Endothelial cell of umbilical vein (primary cell): ENCODE data around the gene CHST15. TPM values are rescaled to one million over a fixed set of nuclear protein-coding genes. Genes with fewer than 3 reads are reported as not detected.

Experiments
- BruUV-seq: library from RNA; stranded (reverse); fragments of 400-500 nt; replicated peaks from 2 replicates; lab custom pipeline; 2021; lab: Mats Ljungman, UMichigan
- CTCF ChIA-PET: fragments of 300-600, 350-600 bp; sonication (Branson Sonifier 250); formaldehyde crosslinking; loops from one replicate; lab custom pipeline; 2021; ENCODE audit warnings: antibody characterized with exemption, inconsistent platforms; lab: Charles Lee
- POLR2A ChIA-PET: fragments of 300-600, 350-600 bp; sonication (Branson Sonifier 250); formaldehyde crosslinking; loops from one replicate; lab custom pipeline; 2021; ENCODE audit warnings: antibody characterized with exemption, inconsistent platforms; lab: Charles Lee
- DNase-seq: peaks from one replicate; pipeline ENCODE4 v3.0.0-alpha.2; 2011; ENCODE audit warnings: low read depth, low spot score
- FAIRE-seq: peaks from 2 replicates; lab custom pipeline; 2011; peaks lifted over from hg19 to GRCh38; lab: Jason Lieb, UNC
- H2AFZ ChIP-seq: 2 replicates; pipeline ENCODE4 v1.6.0; 2012; ENCODE audit warnings: low read depth, low read length, control low read depth, inconsistent platforms
- H3K27ac ChIP-seq: 2 replicates; pipeline ENCODE4 v1.5.1; 2011; ENCODE audit warnings: low read depth, mild to moderate bottlenecking, control low read depth, low read length, moderate library complexity; ENCODE audit not compliant: insufficient read depth
- H3K27me3 ChIP-seq, 2 experiments: 2 replicates each; pipeline versions ENCODE4 v1.6.0 to v1.6.1; 2011; ENCODE audit warnings: low read length in 2 of 2, mixed read lengths in 1 of 2; ENCODE audit not compliant: control insufficient read depth in 2 of 2, insufficient read depth in 2 of 2
- H3K36me3 ChIP-seq, 2 experiments: 2 replicates in 1 of 2; 3 replicates in 1 of 2; pipeline ENCODE4 v1.5.1; 2011; ENCODE audit warnings: low read length in 2 of 2, mild to moderate bottlenecking in 1 of 2, moderate library complexity in 1 of 2; ENCODE audit not compliant: control insufficient read depth in 2 of 2, insufficient read depth in 2 of 2; ENCODE audit errors: extremely low read depth in 1 of 2
- H3K4me1 ChIP-seq: 3 replicates; pipeline ENCODE4 v1.5.1; 2011; ENCODE audit warnings: mild to moderate bottlenecking, low read length; ENCODE audit not compliant: control insufficient read depth, insufficient read depth; ENCODE audit errors: extremely low read depth
- H3K4me2 ChIP-seq: 2 replicates; pipeline ENCODE4 v1.6.1; 2011; ENCODE audit warnings: low read length, control low read depth, mixed read lengths; ENCODE audit not compliant: insufficient read depth
- H3K4me3 ChIP-seq, 3 experiments: fragments of 200-600 bp in 1 of 3; sonication (generic), shearing (Covaris generic) in 1 of 3; replicated peaks in 1 of 3; 2 replicates each; pipeline ENCODE4 v1.5.1; 2011 to 2016; ENCODE audit warnings: control low read depth in 3 of 3, low read length in 3 of 3, mild to moderate bottlenecking in 2 of 3, inconsistent platforms in 1 of 3, low read depth in 1 of 3, moderate library complexity in 1 of 3; ENCODE audit not compliant: insufficient read depth in 1 of 3
- H3K79me2 ChIP-seq: 2 replicates; pipeline ENCODE4 v1.6.0; 2012; ENCODE audit warnings: low read length, inconsistent platforms; ENCODE audit not compliant: control insufficient read depth, insufficient read depth
- H3K9ac ChIP-seq: replicated peaks from 2 replicates; pipeline ENCODE3; 2011; ENCODE audit warnings: low read length, control low read depth; ENCODE audit not compliant: insufficient read depth; ENCODE audit errors: extremely low read depth
- H3K9me1 ChIP-seq: replicated peaks from 3 replicates; pipeline ENCODE4 v1.6.0; 2011; ENCODE audit warnings: mild to moderate bottlenecking, low read length; ENCODE audit not compliant: control insufficient read depth, insufficient read depth; ENCODE audit errors: extremely low read depth
- H3K9me3 ChIP-seq: replicated peaks from 2 replicates; pipeline ENCODE4 v1.5.1; 2012; ENCODE audit warnings: low read length, inconsistent platforms; ENCODE audit not compliant: control insufficient read depth, insufficient read depth
- H4K20me1 ChIP-seq: replicated peaks from 2 replicates; pipeline ENCODE3; 2011; ENCODE audit warnings: mild to moderate bottlenecking, low read length; ENCODE audit not compliant: control insufficient read depth, insufficient read depth; ENCODE audit errors: extremely low read depth
- EZH2 ChIP-seq: IDR thresholded peaks from 2 replicates; pipeline ENCODE4 v1.6.1; 2012; ENCODE audit warnings: borderline replicate concordance, low read depth, mild to moderate bottlenecking, moderate library complexity, low read length, inconsistent platforms; ENCODE audit not compliant: severe bottlenecking
- FOS ChIP-seq: IDR thresholded peaks from 2 replicates; pipeline ENCODE4 v1.6.1; 2011; ENCODE audit warnings: mild to moderate bottlenecking, low read length, moderate library complexity, borderline replicate concordance; ENCODE audit not compliant: insufficient read depth
- GATA2 ChIP-seq: IDR thresholded peaks from 2 replicates; pipeline ENCODE4 v1.7.0; 2011; ENCODE audit warnings: low read depth, mild to moderate bottlenecking, moderate library complexity, mixed read lengths, low read length; ENCODE audit not compliant: insufficient read length, insufficient read depth
- JUN ChIP-seq: IDR thresholded peaks from 2 replicates; pipeline ENCODE4 v1.6.1; 2011; ENCODE audit warnings: borderline replicate concordance, low read depth; ENCODE audit not compliant: insufficient read length, insufficient read depth
- MYC ChIP-seq: IDR thresholded peaks from one replicate; pipeline ENCODE4 v1.6.1; 2011; ENCODE audit warnings: mild to moderate bottlenecking, low read depth, low read length
- POLR2A ChIP-seq: IDR thresholded peaks from 2 replicates; pipeline ENCODE4 v1.6.1; 2012; ENCODE audit warnings: low read depth, mild to moderate bottlenecking, control low read depth, low read length
- POLR2AphosphoS5 ChIP-seq: IDR thresholded peaks from 2 replicates; pipeline ENCODE4 v1.6.1; 2012; ENCODE audit warnings: low read depth, mild to moderate bottlenecking, control low read depth, low read length, moderate library complexity; ENCODE audit not compliant: insufficient read depth
- dilution Hi-C: fragments of 300-500 bp; cut with MboI; formaldehyde crosslinking; loops from one replicate; pipeline ENCODE4 v1.15.0; 2019; ENCODE audit warnings: low sequenced_read_pairs; ENCODE audit not compliant: extremely low pct_ligation_motif_present
- intact Hi-C: fragments of 100-400 bp; cut with micrococcal nuclease; formaldehyde crosslinking; loops from one replicate; pipeline ENCODE4 v1.10.0; 2022
- polyA plus RNA-seq, 4 experiments: library from polyadenylated mRNA; depleted of rRNA in 3 of 4; stranded (reverse) in 3 of 4; unstranded in 1 of 4; fragments of >200 nt; gene quantifications; 2 replicates each; pipeline versions ENCODE4 v1.2.1 to v1.2.3, GENCODE V29; 2011 to 2012; ENCODE audit warnings: missing spikeins in 1 of 4
- total RNA-seq: library from RNA; stranded (reverse); gene quantifications from 2 replicates; pipeline ENCODE4 v1.2.3, GENCODE V29; 2021
- TF ChIP-seq, protein P1 (sequence below): IDR thresholded peaks from 2 replicates; pipeline ENCODE4 v1.6.1; 2011; ENCODE audit not compliant: insufficient read depth, insufficient read length
- TF ChIP-seq, protein P2 (sequence below), 2 donors: IDR thresholded peaks; 1 replicate in 1 of 2; 2 replicates in 1 of 2; pipeline ENCODE4 v1.5.1; 2011; ENCODE audit warnings: low read length in 2 of 2, mild to moderate bottlenecking in 2 of 2, moderate library complexity in 2 of 2, control low read depth in 1 of 2, inconsistent platforms in 1 of 2, low read depth in 1 of 2; ENCODE audit not compliant: insufficient read depth in 1 of 2; ENCODE audit errors: extremely low read depth in 1 of 2

The CHST15 gene
- total and polyA plus RNA-seq, 2 donors (not counting 3 experiments of a cell fraction or from before 2014, with no cell fraction given): 23.1 to 29.2 TPM

DNA sequence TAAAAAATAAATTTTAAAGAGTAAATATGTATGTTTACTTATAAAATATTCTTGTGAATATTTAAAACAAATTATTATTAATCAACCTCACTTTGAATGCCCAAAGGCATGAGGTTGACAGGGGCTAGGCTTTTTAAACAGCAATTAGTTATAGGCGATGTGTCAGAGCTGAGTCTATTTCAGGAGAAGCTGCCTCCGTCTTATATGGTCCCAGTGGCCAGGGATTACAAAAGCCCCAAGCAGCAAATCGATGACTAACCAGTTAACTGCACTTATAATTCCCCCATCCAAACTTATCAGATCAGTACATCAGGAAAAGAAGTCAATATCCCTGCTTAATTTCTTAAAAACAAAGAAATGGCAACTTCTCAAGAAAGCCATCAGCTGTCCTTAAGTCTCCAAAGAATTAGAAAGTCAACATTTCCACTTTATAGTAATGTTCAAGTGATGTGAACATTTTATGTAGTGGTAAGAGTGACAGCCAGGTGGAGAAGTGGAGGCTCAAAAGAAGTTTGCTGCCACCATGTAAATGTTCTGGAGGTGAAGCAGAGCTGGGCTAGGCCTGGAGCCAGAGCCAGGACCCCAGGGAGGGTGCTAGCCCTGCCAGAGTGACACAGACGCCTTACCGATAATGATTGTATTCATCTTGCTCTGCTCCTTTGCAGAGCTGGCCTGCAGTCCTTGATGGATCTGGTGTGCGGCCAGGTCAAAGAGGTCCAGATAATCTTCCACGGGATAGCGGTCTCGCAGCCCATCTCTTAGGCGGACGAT, 51.5 kb downstream of the CHST15 start:
- Histone ChIP-seq H3K9me3 (no peaks in the 10 kb centered on the region), H3K9ac (no peak overlapping the region), H3K79me2 (no peaks in the 10 kb centered on the region), H3K4me2 (no peak overlapping the region), H4K20me1 (no peaks in the 10 kb centered on the region), H3K27ac (no peak overlapping the region), H3K27me3 (peaks cover 0 to 2% of the 10 kb centered on the region in 2 experiments), H3K4me3 (no peak overlapping the region), H3K36me3 (peaks cover 0 to 31% of the 10 kb centered on the region in 2 experiments), H2AFZ (no peak overlapping the region), H3K9me1 (no peaks in the 10 kb centered on the region), H3K4me1 (peaks cover 4% of the 10 kb centered on the region)
- DNase-seq (no peak), FAIRE-seq (no peak)
- CTCF ChIA-PET: interaction anchor here (1.0 kb wide), 1 partner anchor 8 kb away, joined by 3 read pairs; no protein-coding TSS in a partner anchor
- POLR2A ChIA-PET: no interaction called here
- dilution Hi-C loops: no loop called here
- no peak for TF ChIP-seq MYC
- TF ChIP-seq, protein P1, sequence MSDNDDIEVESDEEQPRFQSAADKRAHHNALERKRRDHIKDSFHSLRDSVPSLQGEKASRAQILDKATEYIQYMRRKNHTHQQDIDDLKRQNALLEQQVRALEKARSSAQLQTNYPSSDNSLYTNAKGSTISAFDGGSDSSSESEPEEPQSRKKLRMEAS: no peak
- intact Hi-C loops: no loop called here
- BruUV-seq: no TSS peak

DNA sequence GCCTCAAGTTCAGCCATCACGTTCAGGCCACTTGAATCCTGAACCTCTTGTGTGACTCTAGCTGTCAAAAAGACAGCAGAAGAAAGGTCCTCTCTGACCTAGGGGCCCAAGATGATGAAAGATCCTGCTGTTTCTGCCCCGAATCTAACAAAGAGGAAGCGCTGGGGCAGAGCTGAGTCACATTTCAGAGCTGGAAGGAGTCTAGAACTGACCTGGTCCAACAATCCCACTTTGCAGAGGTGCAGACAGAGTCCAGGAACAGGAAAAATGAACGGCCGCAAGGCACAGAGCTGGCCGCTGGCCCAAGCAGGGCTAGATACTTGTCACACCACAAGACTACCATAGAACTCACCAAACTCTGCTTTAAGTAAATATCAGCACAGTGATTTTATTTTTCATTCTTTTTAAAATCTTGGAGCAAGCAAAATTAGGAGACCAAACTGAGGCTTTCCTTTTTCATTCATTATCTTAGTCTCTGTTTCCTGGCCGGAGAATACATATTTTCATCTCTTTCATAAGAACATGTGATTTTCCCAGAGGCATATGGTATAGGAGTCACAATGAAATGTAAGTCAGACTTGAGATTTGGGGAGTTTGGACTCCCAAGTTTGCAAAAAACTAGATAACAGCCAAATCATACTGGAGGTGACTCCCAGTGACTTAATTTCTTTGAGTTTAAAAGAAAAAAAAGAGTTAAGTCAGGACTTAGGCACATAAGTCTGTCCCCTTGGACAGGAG, 52.8 kb downstream of the CHST15 start:
- BruUV-seq: no TSS peak
- H4K20me1 ChIP-seq: no peaks in the 10 kb centered on the region
- intact Hi-C loops (no loop called here), dilution Hi-C loops (no loop called here)
- ChIA-PET CTCF (interaction anchor here (2.2 kb wide), 1 partner anchor 348 kb away, joined by 10 read pairs; no protein-coding TSS in a partner anchor), POLR2A (no interaction called here)
- no peak overlapping the region for H3K27ac ChIP-seq
- H3K27me3 ChIP-seq: no peaks in the 10 kb centered on the region
- peak; percentile 27 for DNase-seq
- H3K79me2 ChIP-seq: no peaks in the 10 kb centered on the region
- no peak for FAIRE-seq
- H3K4me2 ChIP-seq: no peak overlapping the region
- no peak overlapping the region for H2AFZ ChIP-seq
- H3K9me1 ChIP-seq: no peaks in the 10 kb centered on the region
- H3K4me3 ChIP-seq: no peak overlapping the region
- TF ChIP-seq JUN: no peak
- no peak for TF ChIP-seq POLR2AphosphoS5
- TF ChIP-seq POLR2A: no peak
- TF ChIP-seq, protein P2, sequence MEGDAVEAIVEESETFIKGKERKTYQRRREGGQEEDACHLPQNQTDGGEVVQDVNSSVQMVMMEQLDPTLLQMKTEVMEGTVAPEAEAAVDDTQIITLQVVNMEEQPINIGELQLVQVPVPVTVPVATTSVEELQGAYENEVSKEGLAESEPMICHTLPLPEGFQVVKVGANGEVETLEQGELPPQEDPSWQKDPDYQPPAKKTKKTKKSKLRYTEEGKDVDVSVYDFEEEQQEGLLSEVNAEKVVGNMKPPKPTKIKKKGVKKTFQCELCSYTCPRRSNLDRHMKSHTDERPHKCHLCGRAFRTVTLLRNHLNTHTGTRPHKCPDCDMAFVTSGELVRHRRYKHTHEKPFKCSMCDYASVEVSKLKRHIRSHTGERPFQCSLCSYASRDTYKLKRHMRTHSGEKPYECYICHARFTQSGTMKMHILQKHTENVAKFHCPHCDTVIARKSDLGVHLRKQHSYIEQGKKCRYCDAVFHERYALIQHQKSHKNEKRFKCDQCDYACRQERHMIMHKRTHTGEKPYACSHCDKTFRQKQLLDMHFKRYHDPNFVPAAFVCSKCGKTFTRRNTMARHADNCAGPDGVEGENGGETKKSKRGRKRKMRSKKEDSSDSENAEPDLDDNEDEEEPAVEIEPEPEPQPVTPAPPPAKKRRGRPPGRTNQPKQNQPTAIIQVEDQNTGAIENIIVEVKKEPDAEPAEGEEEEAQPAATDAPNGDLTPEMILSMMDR (IDR thresholded peaks at IDR 0.05; ENCODE audit: extremely low read depth in 1 of 2, insufficient read depth in 1 of 2, low read depth in 1 of 2, low read length in 2 of 2): no peak
- no peak for TF ChIP-seq FOS
- TF ChIP-seq GATA2: no peak
- TF ChIP-seq, protein P1: no peak
- TF ChIP-seq MYC: no peak
- no peak for TF ChIP-seq EZH2
- H3K9me3 ChIP-seq: no peaks in the 10 kb centered on the region
- peaks cover 0 to 36% of the 10 kb centered on the region in 2 experiments for H3K36me3 ChIP-seq
- H3K4me1 ChIP-seq: peaks cover 4% of the 10 kb centered on the region
- H3K9ac ChIP-seq: no peak overlapping the region
